ENCODE data around the gene GRIN2A. TPM values are rescaled to one million over a fixed set of nuclear protein-coding genes. Genes with fewer than 3 reads are reported as not detected.

GRIN2A gene
- total and polyA plus RNA-seq, 2 of the 13 experiments (the other 11 are each of a cell fraction or from before 2014, with no cell fraction given): not detected

DNA sequence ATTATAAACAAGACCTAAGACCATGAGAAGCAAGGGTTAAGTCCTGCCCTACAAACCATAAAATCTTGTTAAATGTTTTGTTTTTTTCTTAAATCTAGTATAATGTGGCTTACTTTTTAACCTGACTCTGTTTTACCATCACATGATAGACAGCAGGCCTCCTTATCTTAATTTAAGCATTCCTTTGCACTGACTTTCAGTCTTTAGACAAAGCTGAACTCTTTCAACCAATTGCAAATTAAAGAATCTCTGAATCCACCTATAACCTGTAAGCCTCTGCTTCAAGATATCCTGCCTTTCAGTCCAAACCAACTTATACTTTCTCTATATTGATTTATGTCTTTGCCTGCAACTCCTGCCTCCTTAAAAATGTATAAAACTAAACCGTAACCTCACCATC lies 478.5 kb downstream of the GRIN2A start:
- no peak for TF ChIP-seq TCF7L2 (IDR thresholded peaks at IDR 0.05; ENCODE audit: low read depth, low read length)
- TF ChIP-seq ZBED4 (CRISPR knock-in tag; IDR thresholded peaks at IDR 0.05; ENCODE audit: borderline replicate concordance): no peak
- no peak for TF ChIP-seq POLR2AphosphoS2 (IDR thresholded peaks at IDR 0.05; ENCODE audit: low read depth, low read length)
- no peak for TF ChIP-seq ZNF17 (CRISPR knock-in tag; IDR thresholded peaks at IDR 0.05)
- TF ChIP-seq KDM3A (CRISPR knock-in tag; IDR thresholded peaks at IDR 0.05; ENCODE audit: low read depth): no peak
- TF ChIP-seq ZNF841 (CRISPR knock-in tag; IDR thresholded peaks at IDR 0.05; ENCODE audit: borderline replicate concordance): no peak
- no peak for TF ChIP-seq RELA (CRISPR knock-in tag; IDR thresholded peaks at IDR 0.05)
- no peak for TF ChIP-seq SIX1 (CRISPR knock-in tag; IDR thresholded peaks at IDR 0.05; ENCODE audit: borderline replicate concordance)
- TF ChIP-seq, protein P1, sequence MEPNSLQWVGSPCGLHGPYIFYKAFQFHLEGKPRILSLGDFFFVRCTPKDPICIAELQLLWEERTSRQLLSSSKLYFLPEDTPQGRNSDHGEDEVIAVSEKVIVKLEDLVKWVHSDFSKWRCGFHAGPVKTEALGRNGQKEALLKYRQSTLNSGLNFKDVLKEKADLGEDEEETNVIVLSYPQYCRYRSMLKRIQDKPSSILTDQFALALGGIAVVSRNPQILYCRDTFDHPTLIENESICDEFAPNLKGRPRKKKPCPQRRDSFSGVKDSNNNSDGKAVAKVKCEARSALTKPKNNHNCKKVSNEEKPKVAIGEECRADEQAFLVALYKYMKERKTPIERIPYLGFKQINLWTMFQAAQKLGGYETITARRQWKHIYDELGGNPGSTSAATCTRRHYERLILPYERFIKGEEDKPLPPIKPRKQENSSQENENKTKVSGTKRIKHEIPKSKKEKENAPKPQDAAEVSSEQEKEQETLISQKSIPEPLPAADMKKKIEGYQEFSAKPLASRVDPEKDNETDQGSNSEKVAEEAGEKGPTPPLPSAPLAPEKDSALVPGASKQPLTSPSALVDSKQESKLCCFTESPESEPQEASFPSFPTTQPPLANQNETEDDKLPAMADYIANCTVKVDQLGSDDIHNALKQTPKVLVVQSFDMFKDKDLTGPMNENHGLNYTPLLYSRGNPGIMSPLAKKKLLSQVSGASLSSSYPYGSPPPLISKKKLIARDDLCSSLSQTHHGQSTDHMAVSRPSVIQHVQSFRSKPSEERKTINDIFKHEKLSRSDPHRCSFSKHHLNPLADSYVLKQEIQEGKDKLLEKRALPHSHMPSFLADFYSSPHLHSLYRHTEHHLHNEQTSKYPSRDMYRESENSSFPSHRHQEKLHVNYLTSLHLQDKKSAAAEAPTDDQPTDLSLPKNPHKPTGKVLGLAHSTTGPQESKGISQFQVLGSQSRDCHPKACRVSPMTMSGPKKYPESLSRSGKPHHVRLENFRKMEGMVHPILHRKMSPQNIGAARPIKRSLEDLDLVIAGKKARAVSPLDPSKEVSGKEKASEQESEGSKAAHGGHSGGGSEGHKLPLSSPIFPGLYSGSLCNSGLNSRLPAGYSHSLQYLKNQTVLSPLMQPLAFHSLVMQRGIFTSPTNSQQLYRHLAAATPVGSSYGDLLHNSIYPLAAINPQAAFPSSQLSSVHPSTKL (CRISPR knock-in tag; IDR thresholded peaks at IDR 0.05): no peak
- TF ChIP-seq SIX4 (CRISPR knock-in tag; IDR thresholded peaks at IDR 0.05): no peak
- no peak for TF ChIP-seq RBAK (CRISPR knock-in tag; IDR thresholded peaks at IDR 0.05)
- TF ChIP-seq ATF7-NPFF (CRISPR knock-in tag; IDR thresholded peaks at IDR 0.05; ENCODE audit: low read depth): no peak
- no peak for TF ChIP-seq ZBTB1 (CRISPR knock-in tag; IDR thresholded peaks at IDR 0.05; ENCODE audit: borderline replicate concordance)
- TF ChIP-seq TBX2 (CRISPR knock-in tag; IDR thresholded peaks at IDR 0.05; ENCODE audit: borderline replicate concordance): no peak
- no peak for TF ChIP-seq MIER2 (CRISPR knock-in tag; IDR thresholded peaks at IDR 0.05)
- no peaks in the 10 kb centered on the region for H4K20me1 ChIP-seq (ENCODE audit: insufficient read depth, low read length)
- ChIA-PET POLR2A (no interaction called here), CTCF (ENCODE audit: low intra/inter-chr PET ratio, low total read pairs) (no interaction called here)
- DNase-seq (ENCODE audit: low spot score): no peak
- H3K4me1 ChIP-seq (ENCODE audit: insufficient read depth, low read length): no peaks in the 10 kb centered on the region
- peaks cover 0 to 24% of the 10 kb centered on the region in 2 experiments; a peak in 3 of 5 replicates for H3K27me3 ChIP-seq (ENCODE audit: control insufficient read depth in 1 of 2, insufficient read depth in 2 of 2, low read length in 2 of 2)
- H3K36me3 ChIP-seq (replicated peaks in 1 of 2; ENCODE audit: control insufficient read depth in 1 of 2, insufficient read depth in 2 of 2, low read length in 2 of 2): no peaks in the 10 kb centered on the region
- H3K4me3 ChIP-seq (replicated peaks in 1 of 3; ENCODE audit: insufficient read depth in 1 of 3, low read depth in 2 of 3, low read length in 3 of 3): no peak overlapping the region
- H3K4me2 ChIP-seq (ENCODE audit: low read depth, low read length): no peak overlapping the region
- no peak for ATAC-seq
- WGBS (ENCODE audit: low lambda C conversion rate): 25% methylated on average over 1 of the region's 1 CpG
- no peak overlapping the region for H2AFZ ChIP-seq (ENCODE audit: low read length)
- no peak overlapping the region for H3K9ac ChIP-seq (ENCODE audit: insufficient read depth, low read depth, low read length)
- H3K9me3 ChIP-seq (ENCODE audit: low read length): no peaks in the 10 kb centered on the region
- no peak overlapping the region for H3K27ac ChIP-seq (ENCODE audit: extremely low read length, insufficient read depth, low read length)
- intact Hi-C loops (cut with micrococcal nuclease; ENCODE audit: unreplicated experiment): no loop called here
- no peaks in the 10 kb centered on the region for H3K79me2 ChIP-seq (ENCODE audit: insufficient read depth, low read length)
- BruUV-seq (replicated peaks): no TSS peak
- FAIRE-seq: no peak
- in situ Hi-C loops (cut with HindIII; ENCODE audit: extremely low pct_ligation_motif_present, low pct_unique_long_range_greater_than_20kb): no loop called here

Measured in HepG2 (cell line).